Heart right ventricle (tissue), 16 donors: ENCODE data around the gene MCM7. TPM values are rescaled to one million over a fixed set of nuclear protein-coding genes. Genes with fewer than 3 reads are reported as not detected.

Source experiments
- ATAC-seq, 8 donors: fragments of 200-7000 bp; cut with Tn5 transposase; one replicate each; pipeline ENCODE4 v1.9.1; 2020; ENCODE audit warnings: mild to moderate bottlenecking in 8 of 8, moderate library complexity in 8 of 8, moderate number of reproducible peaks in 1 of 8
- DNase-seq, 2 donors: peaks; one replicate each; pipeline ENCODE4 v3.0.0-alpha.2; 2020
- H3K27ac ChIP-seq, 10 donors: fragments of 200-600 bp; sonication (generic) in 2 of 10; one replicate each; pipeline versions ENCODE4 v1.5.0 to v1.8.0; 2020 to 2022; ENCODE audit warnings: mild to moderate bottlenecking in 3 of 10
- H3K27me3 ChIP-seq, 7 donors: fragments of 200-600 bp; one replicate each; pipeline ENCODE4 v1.8.0; 2021 to 2022; ENCODE audit warnings: mild to moderate bottlenecking in 2 of 7
- H3K36me3 ChIP-seq, 9 donors: fragments of 200-600 bp; sonication (generic) in 1 of 9; one replicate each; pipeline versions ENCODE4 v1.5.0 to v1.8.0; 2020 to 2022; ENCODE audit warnings: mild to moderate bottlenecking in 2 of 9
- H3K4me1 ChIP-seq, 9 donors: fragments of 200-600 bp; sonication (generic) in 1 of 9; one replicate each; pipeline versions ENCODE4 v1.5.0 to v1.8.0; 2020 to 2022; ENCODE audit warnings: mild to moderate bottlenecking in 4 of 9
- H3K4me3 ChIP-seq, 10 donors: fragments of 200-600 bp; sonication (generic) in 2 of 10; one replicate each; pipeline versions ENCODE4 v1.5.0 to v1.8.0; 2020 to 2022; ENCODE audit warnings: mild to moderate bottlenecking in 7 of 10, moderate library complexity in 2 of 10
- H3K9me3 ChIP-seq, 11 donors: fragments of 200-600 bp in 10 of 11; sonication (generic) in 2 of 11; one replicate each; pipeline versions ENCODE4 v1.5.0 to v1.8.0; 2013 to 2022; ENCODE audit warnings: mild to moderate bottlenecking in 2 of 11, control low read depth in 1 of 11, moderate library complexity in 1 of 11
- WGBS, 2 donors: extraction: QIAGEN DNeasy Blood & Tissue Kit; methylation state at CpG; one replicate each; pipeline ENCODE4 v1.1.7; 2013; ENCODE audit warnings: inconsistent platforms in 1 of 2; 5-methylcytosine and 5-hydroxymethylcytosine counted together
- intact Hi-C, 10 donors: fragments of 100-400 bp; cut with DNase I; formaldehyde crosslinking; loops; one replicate each; pipeline versions ENCODE4 v1.11.1 to v1.14.2; 2022
- polyA plus RNA-seq, 2 donors: library from polyadenylated mRNA; stranded (reverse); fragments of 200-250 nt; gene quantifications; one replicate each; pipeline ENCODE4 v1.2.3, GENCODE V29; 2013
- total RNA-seq, 10 donors: library from RNA; stranded (reverse); fragmentation: NEBNext Ultra II Directional in 3 of 10; extraction: Animal tissue kit (Norgen Biotek cat#: 25700) in 3 of 10; gene quantifications; one replicate each; pipeline versions ENCODE4 v1.2.1 to v1.2.4, GENCODE V29; 2021 to 2023
- TF ChIP-seq, protein P1 (sequence below), 9 donors: fragments of 200-600 bp; sonication (generic) in 2 of 9; IDR thresholded peaks; one replicate each; pipeline versions ENCODE4 v1.5.0 to v1.8.0; 2021 to 2022; ENCODE audit warnings: antibody characterized with exemption in 9 of 9, mild to moderate bottlenecking in 5 of 9, moderate library complexity in 1 of 9
- donor health status: Arrhythmogenic right ventricular cardiomyopathy.
- donor health status: ischemic (EF 13 %, LVEDD 7.1; RV severe dilation, severe dysfunction).
- donor health status: healthy with polysubstance abuse.
- donor health status: DM: no; HTN: yes; CAD: no.
- donor health status: DM: no; HTN: no; CAD: no.
- donor health status: ischemic (EF 25% LVEDD 6.9; RV normal size, moderate dysfunction).
- donor health status: ischemic (EF 25% LVEDD 5.7; RV mildly dilated, moderate dysfunction).
- donor health status: healthy.
- donor health status: DM: yes; HTN: yes; CAD: no.
- donor health status: Ischemic cardiomyopathy.
- donor health status: ischemic (EF 35%, LVEDD 5.7; RV mildly dilated, moderate dysfunction).
- donor health status: nonischemic (EF 11% LVEDD 7.7; RV severe dilation, severe dysfunction).
- donor health status: DM: yes; HTN: yes; CAD: no.
- donor health status: PGD.
- donor health status: ischemic (EF 29% LVEDD 5.4; RV normal size, mild dysfunction).
- donor health status: nonischemic (EF 23%, LVEDD 6.1; RV moderate dilation, normal function).

MCM7 gene
- total and polyA plus RNA-seq, 12 donors: 11.6 to 30.4 (median 16.5) TPM

DNA sequence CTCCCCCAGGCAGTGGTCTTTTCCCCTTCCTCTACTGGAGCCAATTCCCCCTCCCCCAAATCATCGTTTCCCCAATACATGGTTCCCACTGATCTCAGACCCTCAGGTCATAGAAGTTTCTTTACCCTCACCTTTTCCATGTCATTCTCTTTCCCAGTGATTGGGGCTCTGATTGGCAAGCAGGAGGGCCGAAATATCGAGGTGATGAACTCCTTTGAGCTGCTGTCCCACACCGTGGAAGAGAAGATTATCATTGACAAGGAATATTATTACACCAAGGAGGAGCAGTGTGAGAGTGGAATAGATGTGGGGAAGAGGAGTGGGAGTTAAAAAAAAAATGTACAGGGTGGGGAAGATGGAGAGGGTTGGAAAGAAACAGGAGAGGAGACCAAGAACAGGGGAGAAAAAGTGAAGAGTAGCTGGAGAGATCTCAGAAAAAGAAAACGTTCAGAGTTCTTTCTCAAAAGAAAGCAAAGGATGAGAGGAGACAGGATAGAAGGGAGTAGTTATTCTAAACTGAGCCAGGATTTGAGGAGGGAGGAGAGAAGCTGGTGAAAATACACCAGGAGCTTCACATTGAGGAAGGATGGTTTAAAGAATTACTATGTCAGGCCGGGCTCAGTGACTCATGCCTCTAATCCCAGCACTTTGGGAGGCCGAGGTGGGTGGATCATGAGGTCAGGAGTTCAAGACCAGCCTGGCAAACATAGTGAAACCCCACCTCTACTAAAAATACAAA is 11.6 kb downstream of the MCM7 start:
- Histone ChIP-seq H3K4me3 (peak overlapping the region; percentile 43 to 96 (median 84)), H3K27ac (peak overlapping the region; percentile 42 to 98 (median 93)), H3K36me3 (peaks cover 0 to 49% (median 37%) of the 10 kb centered on the region in 9 donors), H3K9me3 (no peaks in the 10 kb centered on the region), H3K4me1 (peaks cover 5 to 44% (median 23%) of the 10 kb centered on the region in 9 donors), H3K27me3 (no peaks in the 10 kb centered on the region)
- intact Hi-C loops: loop anchor here in 3 of 10 donors (5.0 to 10.0 kb wide), 3 partner anchors 38 to 175 kb away; partner anchors contain the start of genes TRIM4 (in 2 of the 3) and MBLAC1 (in 1 of the 3)
- TF ChIP-seq, protein P1, sequence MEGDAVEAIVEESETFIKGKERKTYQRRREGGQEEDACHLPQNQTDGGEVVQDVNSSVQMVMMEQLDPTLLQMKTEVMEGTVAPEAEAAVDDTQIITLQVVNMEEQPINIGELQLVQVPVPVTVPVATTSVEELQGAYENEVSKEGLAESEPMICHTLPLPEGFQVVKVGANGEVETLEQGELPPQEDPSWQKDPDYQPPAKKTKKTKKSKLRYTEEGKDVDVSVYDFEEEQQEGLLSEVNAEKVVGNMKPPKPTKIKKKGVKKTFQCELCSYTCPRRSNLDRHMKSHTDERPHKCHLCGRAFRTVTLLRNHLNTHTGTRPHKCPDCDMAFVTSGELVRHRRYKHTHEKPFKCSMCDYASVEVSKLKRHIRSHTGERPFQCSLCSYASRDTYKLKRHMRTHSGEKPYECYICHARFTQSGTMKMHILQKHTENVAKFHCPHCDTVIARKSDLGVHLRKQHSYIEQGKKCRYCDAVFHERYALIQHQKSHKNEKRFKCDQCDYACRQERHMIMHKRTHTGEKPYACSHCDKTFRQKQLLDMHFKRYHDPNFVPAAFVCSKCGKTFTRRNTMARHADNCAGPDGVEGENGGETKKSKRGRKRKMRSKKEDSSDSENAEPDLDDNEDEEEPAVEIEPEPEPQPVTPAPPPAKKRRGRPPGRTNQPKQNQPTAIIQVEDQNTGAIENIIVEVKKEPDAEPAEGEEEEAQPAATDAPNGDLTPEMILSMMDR (IDR thresholded peaks at IDR 0.05): no peak
- ATAC-seq: no peak
- 30 to 42% methylated on average over 7 of the region's 7 CpGs for WGBS, 2 donors
- DNase-seq: no peak

DNA sequence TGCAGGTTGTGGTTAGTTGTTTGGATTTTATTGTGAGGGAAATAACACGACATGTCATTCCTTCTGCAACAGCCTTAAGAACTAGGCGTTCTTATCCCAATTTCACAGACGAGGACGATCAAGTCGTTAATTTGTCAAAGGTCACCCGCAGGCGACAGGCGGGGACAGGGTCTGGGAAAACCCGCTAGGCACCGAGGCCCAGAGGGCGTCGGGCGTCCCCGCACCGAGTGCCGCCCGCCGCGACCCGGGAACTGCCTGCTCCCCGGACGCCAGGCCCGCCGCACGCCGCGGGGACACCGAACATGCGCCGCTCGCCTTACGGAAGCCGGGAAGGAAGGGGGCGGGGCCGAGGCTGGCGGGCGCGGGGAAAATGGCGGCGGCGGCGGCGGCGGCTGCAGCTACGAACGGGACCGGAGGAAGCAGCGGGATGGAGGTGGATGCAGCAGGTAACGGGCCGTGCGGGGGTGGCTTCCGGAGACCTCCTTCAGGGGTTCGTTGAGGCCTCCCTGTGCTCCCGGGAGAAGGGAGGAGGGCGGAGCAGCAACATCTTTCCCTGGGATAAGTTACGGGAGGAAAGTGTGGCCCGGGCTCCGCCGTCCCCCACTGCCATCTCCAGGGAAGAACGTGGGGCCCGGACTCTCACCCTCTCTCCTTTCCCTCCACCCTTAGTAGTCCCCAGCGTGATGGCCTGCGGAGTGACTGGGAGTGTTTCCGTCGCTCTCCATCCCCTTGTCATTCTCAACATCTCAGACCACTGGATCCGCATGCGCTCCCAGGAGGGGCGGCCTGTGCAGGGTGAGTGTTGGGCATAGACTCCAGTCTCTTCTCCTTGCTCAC is 12.4 kb downstream of the MCM7 start, which contains the start of gene COPS6:
Gene COPS6, plus strand, starts transcription at position 349 of the 837 bp plus-strand sequence. Its CDS starts 22 bp downstream, at position 371.
- TF ChIP-seq, protein P1 (IDR thresholded peaks at IDR 0.05): no peak
- ATAC-seq (peak; percentile 84 to 89 (median 87)), DNase-seq (peak; percentile 88 to 89)
- Histone ChIP-seq H3K36me3 (peaks cover 0 to 41% (median 29%) of the 10 kb centered on the region in 9 donors), H3K4me3 (peak within 1 kb of the TSS; percentile 43 to 96 (median 84)), H3K27me3 (no peaks in the 10 kb centered on the region), H3K27ac (peak within 1 kb of the TSS; percentile 42 to 98 (median 93)), H3K4me1 (peaks cover 5 to 42% (median 21%) of the 10 kb centered on the region in 9 donors), H3K9me3 (no peaks in the 10 kb centered on the region)
- WGBS, 2 donors: 0 to 1% methylated on average over 51 to 67 of the region's 68 CpGs
- intact Hi-C loops: loop anchor here in 3 of 10 donors (5.0 to 10.0 kb wide), 3 partner anchors 38 to 174 kb away; partner anchors contain the start of genes TRIM4 (in 2 of the 3) and MBLAC1 (in 1 of the 3)

DNA sequence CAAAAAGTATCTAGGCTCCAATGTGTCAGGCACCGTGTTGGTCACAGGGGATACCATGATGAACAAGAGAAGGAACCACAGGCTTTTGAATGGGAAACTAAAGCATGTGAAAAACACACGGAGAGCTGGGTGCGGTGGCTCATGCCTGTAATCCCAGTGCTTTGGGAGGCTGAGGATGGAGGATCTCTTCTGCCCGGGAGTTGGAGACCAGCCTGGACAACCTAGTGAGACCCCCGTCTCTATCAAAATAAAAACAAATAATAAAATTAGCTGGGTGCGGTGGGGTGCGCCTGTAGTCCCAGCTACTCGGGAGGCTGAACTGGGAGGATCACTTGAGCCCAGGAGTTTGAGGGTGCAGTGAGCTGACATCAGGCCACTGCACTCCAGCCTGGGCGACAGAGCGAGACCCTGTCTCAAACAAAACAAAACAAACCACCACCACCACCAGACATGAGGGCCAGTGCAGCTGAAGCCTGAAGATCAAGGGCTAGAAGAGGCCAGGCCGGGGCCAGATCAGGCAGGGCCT is 13.0 kb downstream of the MCM7 start:
- intact Hi-C loops: loop anchor here in 3 of 10 donors (5.0 to 10.0 kb wide), 3 partner anchors 39 to 173 kb away; partner anchors contain the start of genes TRIM4 (in 2 of the 3) and MBLAC1 (in 1 of the 3)
- H3K27me3 ChIP-seq: no peaks in the 10 kb centered on the region
- DNase-seq (no peak), ATAC-seq (peak in 3 of 8 donors; percentile 2 to 27 (median 7))
- peaks cover 0 to 34% (median 24%) of the 10 kb centered on the region in 9 donors for H3K36me3 ChIP-seq
- H3K4me1 ChIP-seq: peaks cover 5 to 37% (median 18%) of the 10 kb centered on the region in 9 donors
- peak overlapping the region; percentile 43 to 96 (median 84) for H3K4me3 ChIP-seq
- no peaks in the 10 kb centered on the region for H3K9me3 ChIP-seq
- TF ChIP-seq, protein P1 (IDR thresholded peaks at IDR 0.05): no peak
- 82 to 86% methylated on average over 11 of the region's 11 CpGs for WGBS, 2 donors
- peak overlapping the region; percentile 42 to 98 (median 93) for H3K27ac ChIP-seq
